SK-N-SH treated with all-trans-retinoic acid at 6 μM for 48 hours (cell line): Measurements from ENCODE around the gene FAT1.

Experiments used
- ATAC-seq: fragments of 200-7000 bp; cut with Tn5 transposase; 3 replicates; pipeline ENCODE4 v1.9.1; 2020; ENCODE audit warnings: mild to moderate bottlenecking, moderate library complexity
- ARNTL ChIP-seq: fragments of 450-650 bp; formaldehyde crosslinking; IDR thresholded peaks from 2 replicates; pipeline ENCODE4 v1.5.0; 2020; ENCODE audit warnings: low read depth, mild to moderate bottlenecking, moderate library complexity, borderline replicate concordance
- BACH2 ChIP-seq: fragments of 250-450 bp; sonication (Bioruptor Pico); IDR thresholded peaks from 2 replicates; pipeline ENCODE4 v1.9.0; 2021; ENCODE audit warnings: mild to moderate bottlenecking, borderline replicate concordance
- CSDC2 ChIP-seq: fragments of 250-450 bp; sonication (Bioruptor Pico); IDR thresholded peaks from 2 replicates; pipeline ENCODE4 v1.5.0; 2020; ENCODE audit warnings: mild to moderate bottlenecking, moderate library complexity
- ESRRG ChIP-seq: fragments of 250-450 bp; sonication (Bioruptor Pico); IDR thresholded peaks from 2 replicates; pipeline ENCODE4 v1.6.1; 2021; ENCODE audit warnings: mild to moderate bottlenecking
- GLIS3 ChIP-seq: fragments of 250-450 bp; sonication (Bioruptor Pico); IDR thresholded peaks from 2 replicates; pipeline ENCODE4 v1.5.0; 2020; ENCODE audit warnings: mild to moderate bottlenecking, moderate library complexity
- ISL1 ChIP-seq: fragments of 250-450 bp; sonication (Bioruptor Pico); IDR thresholded peaks from 2 replicates; pipeline ENCODE4 v2.1.2; 2022; ENCODE audit warnings: mild to moderate bottlenecking, moderate library complexity
- PPARA ChIP-seq: fragments of 250-450 bp; sonication (Bioruptor Pico); IDR thresholded peaks from 2 replicates; pipeline ENCODE4 v1.5.0; 2020; ENCODE audit warnings: mild to moderate bottlenecking, borderline replicate concordance
- RARB ChIP-seq: fragments of 250-450 bp; sonication (Bioruptor Pico); IDR thresholded peaks from 2 replicates; pipeline ENCODE4 v1.8.0; 2021; ENCODE audit warnings: mild to moderate bottlenecking, moderate library complexity
- TCF4 ChIP-seq: fragments of 250-450 bp; sonication (Bioruptor Pico); IDR thresholded peaks from 2 replicates; pipeline ENCODE4 v1.8.0; 2021; ENCODE audit warnings: mild to moderate bottlenecking, moderate library complexity, borderline replicate concordance
- TOX ChIP-seq: fragments of 250-450 bp; sonication (Bioruptor Pico); IDR thresholded peaks from 2 replicates; pipeline ENCODE4 v1.8.0; 2021; ENCODE audit warnings: mild to moderate bottlenecking, moderate library complexity, borderline replicate concordance
- ZC3H10 ChIP-seq: fragments of 250-450 bp; sonication (Bioruptor Pico); IDR thresholded peaks from 2 replicates; pipeline ENCODE4 v1.5.1; 2021; ENCODE audit warnings: mild to moderate bottlenecking, moderate library complexity
- ZFP3 ChIP-seq: fragments of 250-450 bp; sonication (Bioruptor Pico); IDR thresholded peaks from 2 replicates; pipeline ENCODE4 v1.5.0; 2020; ENCODE audit warnings: mild to moderate bottlenecking, moderate library complexity
- ZFP30 ChIP-seq: fragments of 450-650 bp; formaldehyde crosslinking; IDR thresholded peaks from 2 replicates; pipeline ENCODE4 v1.5.0; 2022; ENCODE audit warnings: mild to moderate bottlenecking, moderate library complexity
- ZNF565 ChIP-seq: fragments of 450-650 bp; formaldehyde crosslinking; conservative IDR thresholded peaks from 2 replicates; pipeline ENCODE4 v1.5.0; 2020; ENCODE audit warnings: low read depth, mild to moderate bottlenecking, moderate library complexity
- ZNF70 ChIP-seq: fragments of 450-650 bp; formaldehyde crosslinking; IDR thresholded peaks from 2 replicates; pipeline ENCODE4 v1.5.0; 2020; ENCODE audit warnings: mild to moderate bottlenecking, moderate library complexity
- ZNF8 ChIP-seq: fragments of 450-650 bp; formaldehyde crosslinking; IDR thresholded peaks from 2 replicates; pipeline ENCODE4 v1.5.0; 2020; ENCODE audit warnings: mild to moderate bottlenecking, moderate library complexity
- TF ChIP-seq, protein P1 (sequence below): fragments of 250-450 bp; sonication (Bioruptor Pico); IDR thresholded peaks from 2 replicates; pipeline ENCODE4 v1.8.0; 2020; ENCODE audit warnings: mild to moderate bottlenecking, moderate library complexity, borderline replicate concordance
- TF ChIP-seq, protein P2 (sequence below): fragments of 250-450 bp; sonication (Bioruptor Pico); IDR thresholded peaks from 2 replicates; pipeline ENCODE4 v1.5.1; 2021; ENCODE audit warnings: mild to moderate bottlenecking, moderate library complexity
- TF ChIP-seq, protein P3 (sequence below): fragments of 250-450 bp; sonication (Bioruptor Pico); IDR thresholded peaks from 2 replicates; pipeline ENCODE4 v1.8.0; 2021; ENCODE audit warnings: low read depth, mild to moderate bottlenecking, moderate library complexity, borderline replicate concordance
- TF ChIP-seq, protein P4 (sequence below): fragments of 250-450 bp; sonication (Bioruptor Pico); IDR thresholded peaks from 2 replicates; pipeline ENCODE4 v1.5.0; 2020; ENCODE audit warnings: mild to moderate bottlenecking, moderate library complexity
- TF ChIP-seq, protein P5 (sequence below): fragments of 250-450 bp; sonication (Bioruptor Pico); IDR thresholded peaks from 2 replicates; pipeline ENCODE4 v1.5.1; 2020; ENCODE audit warnings: low read depth, mild to moderate bottlenecking, moderate library complexity

The FAT1 gene

DNA sequence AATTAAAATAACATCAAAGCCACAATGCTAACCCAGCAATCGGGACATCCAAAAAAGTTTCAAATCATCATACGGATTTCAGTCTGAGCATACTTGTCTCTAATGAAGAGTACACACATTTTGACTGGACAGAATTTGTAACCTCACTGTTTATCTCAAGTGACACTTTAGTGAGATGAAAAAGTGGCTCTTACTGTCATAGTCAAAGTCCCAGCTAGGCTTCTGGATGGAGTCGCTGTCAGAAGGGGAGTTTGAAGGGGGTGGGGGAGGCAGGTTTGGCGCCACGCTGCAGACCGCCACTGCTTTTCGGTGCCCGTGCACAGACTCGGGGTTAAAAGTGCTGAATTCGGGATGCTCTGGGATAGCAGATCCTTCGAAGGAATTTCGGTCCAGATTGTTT lies 127.3 kb downstream of the FAT1 start:
- TF ChIP-seq, protein P1, sequence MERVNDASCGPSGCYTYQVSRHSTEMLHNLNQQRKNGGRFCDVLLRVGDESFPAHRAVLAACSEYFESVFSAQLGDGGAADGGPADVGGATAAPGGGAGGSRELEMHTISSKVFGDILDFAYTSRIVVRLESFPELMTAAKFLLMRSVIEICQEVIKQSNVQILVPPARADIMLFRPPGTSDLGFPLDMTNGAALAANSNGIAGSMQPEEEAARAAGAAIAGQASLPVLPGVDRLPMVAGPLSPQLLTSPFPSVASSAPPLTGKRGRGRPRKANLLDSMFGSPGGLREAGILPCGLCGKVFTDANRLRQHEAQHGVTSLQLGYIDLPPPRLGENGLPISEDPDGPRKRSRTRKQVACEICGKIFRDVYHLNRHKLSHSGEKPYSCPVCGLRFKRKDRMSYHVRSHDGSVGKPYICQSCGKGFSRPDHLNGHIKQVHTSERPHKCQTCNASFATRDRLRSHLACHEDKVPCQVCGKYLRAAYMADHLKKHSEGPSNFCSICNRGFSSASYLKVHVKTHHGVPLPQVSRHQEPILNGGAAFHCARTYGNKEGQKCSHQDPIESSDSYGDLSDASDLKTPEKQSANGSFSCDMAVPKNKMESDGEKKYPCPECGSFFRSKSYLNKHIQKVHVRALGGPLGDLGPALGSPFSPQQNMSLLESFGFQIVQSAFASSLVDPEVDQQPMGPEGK (CRISPR knock-in tag) = no peak
- TF ChIP-seq TOX (CRISPR knock-in tag) (no peak), TCF4 (CRISPR knock-in tag) (no peak), ZC3H10 (CRISPR knock-in tag) (no peak), ZNF8 (CRISPR knock-in tag) (no peak), CSDC2 (no peak), ZFP3 (CRISPR knock-in tag) (no peak), ESRRG (CRISPR knock-in tag) (no peak), GLIS3 (CRISPR knock-in tag) (no peak), BACH2 (CRISPR knock-in tag) (no peak), ISL1 (CRISPR knock-in tag) (no peak), ZNF565 (CRISPR knock-in tag) (no peak), ARNTL (CRISPR knock-in tag) (no peak), ZFP30 (no peak), ZNF70 (CRISPR knock-in tag) (no peak), RARB (CRISPR knock-in tag) (no peak)
- TF ChIP-seq, protein P2, sequence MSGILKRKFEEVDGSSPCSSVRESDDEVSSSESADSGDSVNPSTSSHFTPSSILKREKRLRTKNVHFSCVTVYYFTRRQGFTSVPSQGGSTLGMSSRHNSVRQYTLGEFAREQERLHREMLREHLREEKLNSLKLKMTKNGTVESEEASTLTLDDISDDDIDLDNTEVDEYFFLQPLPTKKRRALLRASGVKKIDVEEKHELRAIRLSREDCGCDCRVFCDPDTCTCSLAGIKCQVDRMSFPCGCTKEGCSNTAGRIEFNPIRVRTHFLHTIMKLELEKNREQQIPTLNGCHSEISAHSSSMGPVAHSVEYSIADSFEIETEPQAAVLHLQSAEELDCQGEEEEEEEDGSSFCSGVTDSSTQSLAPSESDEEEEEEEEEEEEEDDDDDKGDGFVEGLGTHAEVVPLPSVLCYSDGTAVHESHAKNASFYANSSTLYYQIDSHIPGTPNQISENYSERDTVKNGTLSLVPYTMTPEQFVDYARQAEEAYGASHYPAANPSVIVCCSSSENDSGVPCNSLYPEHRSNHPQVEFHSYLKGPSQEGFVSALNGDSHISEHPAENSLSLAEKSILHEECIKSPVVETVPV (CRISPR knock-in tag) = no peak
- TF ChIP-seq, protein P3, sequence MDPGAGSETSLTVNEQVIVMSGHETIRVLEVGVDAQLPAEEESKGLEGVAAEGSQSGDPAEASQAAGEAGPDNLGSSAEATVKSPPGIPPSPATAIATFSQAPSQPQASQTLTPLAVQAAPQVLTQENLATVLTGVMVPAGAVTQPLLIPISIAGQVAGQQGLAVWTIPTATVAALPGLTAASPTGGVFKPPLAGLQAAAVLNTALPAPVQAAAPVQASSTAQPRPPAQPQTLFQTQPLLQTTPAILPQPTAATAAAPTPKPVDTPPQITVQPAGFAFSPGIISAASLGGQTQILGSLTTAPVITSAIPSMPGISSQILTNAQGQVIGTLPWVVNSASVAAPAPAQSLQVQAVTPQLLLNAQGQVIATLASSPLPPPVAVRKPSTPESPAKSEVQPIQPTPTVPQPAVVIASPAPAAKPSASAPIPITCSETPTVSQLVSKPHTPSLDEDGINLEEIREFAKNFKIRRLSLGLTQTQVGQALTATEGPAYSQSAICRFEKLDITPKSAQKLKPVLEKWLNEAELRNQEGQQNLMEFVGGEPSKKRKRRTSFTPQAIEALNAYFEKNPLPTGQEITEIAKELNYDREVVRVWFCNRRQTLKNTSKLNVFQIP (CRISPR knock-in tag) = no peak
- TF ChIP-seq, protein P4, sequence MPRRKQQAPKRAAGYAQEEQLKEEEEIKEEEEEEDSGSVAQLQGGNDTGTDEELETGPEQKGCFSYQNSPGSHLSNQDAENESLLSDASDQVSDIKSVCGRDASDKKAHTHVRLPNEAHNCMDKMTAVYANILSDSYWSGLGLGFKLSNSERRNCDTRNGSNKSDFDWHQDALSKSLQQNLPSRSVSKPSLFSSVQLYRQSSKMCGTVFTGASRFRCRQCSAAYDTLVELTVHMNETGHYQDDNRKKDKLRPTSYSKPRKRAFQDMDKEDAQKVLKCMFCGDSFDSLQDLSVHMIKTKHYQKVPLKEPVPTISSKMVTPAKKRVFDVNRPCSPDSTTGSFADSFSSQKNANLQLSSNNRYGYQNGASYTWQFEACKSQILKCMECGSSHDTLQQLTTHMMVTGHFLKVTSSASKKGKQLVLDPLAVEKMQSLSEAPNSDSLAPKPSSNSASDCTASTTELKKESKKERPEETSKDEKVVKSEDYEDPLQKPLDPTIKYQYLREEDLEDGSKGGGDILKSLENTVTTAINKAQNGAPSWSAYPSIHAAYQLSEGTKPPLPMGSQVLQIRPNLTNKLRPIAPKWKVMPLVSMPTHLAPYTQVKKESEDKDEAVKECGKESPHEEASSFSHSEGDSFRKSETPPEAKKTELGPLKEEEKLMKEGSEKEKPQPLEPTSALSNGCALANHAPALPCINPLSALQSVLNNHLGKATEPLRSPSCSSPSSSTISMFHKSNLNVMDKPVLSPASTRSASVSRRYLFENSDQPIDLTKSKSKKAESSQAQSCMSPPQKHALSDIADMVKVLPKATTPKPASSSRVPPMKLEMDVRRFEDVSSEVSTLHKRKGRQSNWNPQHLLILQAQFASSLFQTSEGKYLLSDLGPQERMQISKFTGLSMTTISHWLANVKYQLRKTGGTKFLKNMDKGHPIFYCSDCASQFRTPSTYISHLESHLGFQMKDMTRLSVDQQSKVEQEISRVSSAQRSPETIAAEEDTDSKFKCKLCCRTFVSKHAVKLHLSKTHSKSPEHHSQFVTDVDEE (CRISPR knock-in tag) = no peak
- TF ChIP-seq, protein P5, sequence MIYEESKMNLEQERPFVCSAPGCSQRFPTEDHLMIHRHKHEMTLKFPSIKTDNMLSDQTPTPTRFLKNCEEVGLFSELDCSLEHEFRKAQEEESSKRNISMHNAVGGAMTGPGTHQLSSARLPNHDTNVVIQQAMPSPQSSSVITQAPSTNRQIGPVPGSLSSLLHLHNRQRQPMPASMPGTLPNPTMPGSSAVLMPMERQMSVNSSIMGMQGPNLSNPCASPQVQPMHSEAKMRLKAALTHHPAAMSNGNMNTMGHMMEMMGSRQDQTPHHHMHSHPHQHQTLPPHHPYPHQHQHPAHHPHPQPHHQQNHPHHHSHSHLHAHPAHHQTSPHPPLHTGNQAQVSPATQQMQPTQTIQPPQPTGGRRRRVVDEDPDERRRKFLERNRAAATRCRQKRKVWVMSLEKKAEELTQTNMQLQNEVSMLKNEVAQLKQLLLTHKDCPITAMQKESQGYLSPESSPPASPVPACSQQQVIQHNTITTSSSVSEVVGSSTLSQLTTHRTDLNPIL (CRISPR knock-in tag) = no peak
- no peak for ATAC-seq

DNA sequence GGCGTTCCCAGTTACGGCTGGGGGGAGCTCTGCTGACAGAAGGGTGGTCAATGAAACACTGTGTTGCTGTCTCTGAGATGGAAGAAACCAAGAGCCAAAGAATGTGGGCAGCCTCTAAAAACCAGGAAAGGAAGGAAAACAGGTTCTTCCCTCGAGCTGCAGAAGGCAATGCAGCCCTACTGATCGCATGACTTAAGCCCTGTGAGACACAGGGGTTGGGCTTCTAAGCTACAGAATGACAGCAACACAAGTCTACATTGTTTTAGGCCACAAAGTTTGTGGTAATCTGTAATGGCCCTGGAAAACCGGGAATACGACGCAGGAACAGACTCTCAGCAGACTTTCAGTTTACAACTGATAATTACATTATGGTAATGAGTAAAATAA lies 130.1 kb downstream of the FAT1 start:
- TF ChIP-seq RARB (CRISPR knock-in tag) = no peak
- no peak for TF ChIP-seq ARNTL (CRISPR knock-in tag)
- no peak for TF ChIP-seq ESRRG (CRISPR knock-in tag)
- TF ChIP-seq, protein P1 (CRISPR knock-in tag) = no peak
- no peak for TF ChIP-seq PPARA (CRISPR knock-in tag)
- TF ChIP-seq, protein P5 (CRISPR knock-in tag) = no peak
- TF ChIP-seq, protein P3 (CRISPR knock-in tag) = no peak
- no peak for TF ChIP-seq BACH2 (CRISPR knock-in tag)
- no peak for TF ChIP-seq ZFP30
- TF ChIP-seq ISL1 (CRISPR knock-in tag) = no peak
- no peak for TF ChIP-seq TCF4 (CRISPR knock-in tag)
- ATAC-seq = no peak
